ENCODE results near the gene CLASP1. TPM values are rescaled to one million over a fixed set of nuclear protein-coding genes. Genes with fewer than 3 reads are reported as not detected.
"Not testable (repeated sequence)": the region's sequence is repeated elsewhere in the genome, so short reads cannot be mapped to it uniquely, and the experiment has no call there.

The CLASP1 gene
- total and polyA plus RNA-seq, 2 donors (not counting 3 experiments of a cell fraction or from before 2014, with no cell fraction given): 10.0 to 57.9 TPM

DNA sequence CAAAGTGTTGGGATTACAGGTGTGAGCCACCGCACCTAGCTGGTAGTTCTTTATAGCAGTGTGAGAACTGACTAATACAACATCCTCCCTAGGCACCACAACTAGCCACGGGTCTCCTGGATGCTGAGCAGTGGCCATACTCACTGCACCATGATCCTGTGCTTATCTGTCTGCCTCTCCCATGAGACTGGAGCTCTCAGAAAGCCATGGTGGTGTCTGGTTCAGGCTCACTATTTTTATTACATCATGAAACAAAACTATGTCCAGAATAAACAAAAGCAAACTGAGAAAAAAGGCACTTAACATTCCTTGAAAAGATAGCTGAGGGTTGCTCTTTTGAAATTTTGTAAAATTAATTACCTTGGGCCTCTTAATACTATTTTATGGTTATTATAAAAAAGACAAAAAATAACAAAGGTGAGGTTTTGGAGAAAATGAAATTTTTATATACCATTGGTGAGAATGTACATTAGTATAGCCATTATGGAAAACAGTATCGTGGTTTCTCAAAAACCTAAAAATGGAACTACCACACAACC lies 273.6 kb downstream of the CLASP1 start:
- POLR2A ChIA-PET: no interaction called here
- DNase-seq (ENCODE audit: low read depth, low spot score) (no peak), FAIRE-seq (no peak)
- CTCF ChIA-PET: interaction anchor here (1.5 kb wide), 1 partner anchor 27 kb away, joined by 3 read pairs; no protein-coding TSS in a partner anchor
- Histone ChIP-seq H3K9me3 (replicated peaks; ENCODE audit: control insufficient read depth, insufficient read depth, low read length) (no peaks in the 10 kb centered on the region), H3K36me3 (ENCODE audit: control insufficient read depth in 2 of 2, extremely low read depth in 1 of 2, insufficient read depth in 2 of 2, low read length in 2 of 2) (peaks cover 0 to 6% of the 10 kb centered on the region in 2 experiments), H3K4me2 (ENCODE audit: insufficient read depth, low read length) (no peak overlapping the region), H3K9ac (replicated peaks; ENCODE audit: extremely low read depth, insufficient read depth, low read length) (no peak overlapping the region), H3K4me1 (ENCODE audit: control insufficient read depth, extremely low read depth, insufficient read depth, low read length) (no peaks in the 10 kb centered on the region), H3K4me3 (replicated peaks in 1 of 3; ENCODE audit: insufficient read depth in 1 of 3, low read depth in 1 of 3, low read length in 3 of 3) (no peak overlapping the region), H2AFZ (ENCODE audit: low read depth, low read length) (no peak overlapping the region), H3K27me3 (ENCODE audit: control insufficient read depth in 2 of 2, insufficient read depth in 2 of 2, low read length in 2 of 2) (no peaks in the 10 kb centered on the region), H3K27ac (ENCODE audit: insufficient read depth, low read depth, low read length) (no peak overlapping the region), H3K9me1 (replicated peaks; ENCODE audit: control insufficient read depth, extremely low read depth, insufficient read depth, low read length) (no peaks in the 10 kb centered on the region), H3K79me2 (ENCODE audit: control insufficient read depth, insufficient read depth, low read length) (no peaks in the 10 kb centered on the region), H4K20me1 (replicated peaks; ENCODE audit: control insufficient read depth, extremely low read depth, insufficient read depth, low read length) (no peaks in the 10 kb centered on the region)
- dilution Hi-C loops (cut with MboI; ENCODE audit: extremely low pct_ligation_motif_present, low sequenced_read_pairs): no loop called here
- TF ChIP-seq FOS (IDR thresholded peaks at IDR 0.05; ENCODE audit: borderline replicate concordance, insufficient read depth, low read length) (no peak), POLR2AphosphoS5 (IDR thresholded peaks at IDR 0.05; ENCODE audit: insufficient read depth, low read depth, low read length) (no peak), POLR2A (IDR thresholded peaks at IDR 0.05; ENCODE audit: low read depth, low read length) (no peak), MYC (IDR thresholded peaks at IDR 0.05; ENCODE audit: low read depth, low read length) (no peak)
- TF ChIP-seq, protein P1, sequence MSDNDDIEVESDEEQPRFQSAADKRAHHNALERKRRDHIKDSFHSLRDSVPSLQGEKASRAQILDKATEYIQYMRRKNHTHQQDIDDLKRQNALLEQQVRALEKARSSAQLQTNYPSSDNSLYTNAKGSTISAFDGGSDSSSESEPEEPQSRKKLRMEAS (IDR thresholded peaks at IDR 0.05; ENCODE audit: insufficient read depth, insufficient read length): no peak
- BruUV-seq (replicated peaks): no TSS peak
- intact Hi-C loops (cut with micrococcal nuclease): loop anchor here (2.0 kb wide), 1 partner anchor 21 kb away; no protein-coding TSS in a partner anchor

DNA sequence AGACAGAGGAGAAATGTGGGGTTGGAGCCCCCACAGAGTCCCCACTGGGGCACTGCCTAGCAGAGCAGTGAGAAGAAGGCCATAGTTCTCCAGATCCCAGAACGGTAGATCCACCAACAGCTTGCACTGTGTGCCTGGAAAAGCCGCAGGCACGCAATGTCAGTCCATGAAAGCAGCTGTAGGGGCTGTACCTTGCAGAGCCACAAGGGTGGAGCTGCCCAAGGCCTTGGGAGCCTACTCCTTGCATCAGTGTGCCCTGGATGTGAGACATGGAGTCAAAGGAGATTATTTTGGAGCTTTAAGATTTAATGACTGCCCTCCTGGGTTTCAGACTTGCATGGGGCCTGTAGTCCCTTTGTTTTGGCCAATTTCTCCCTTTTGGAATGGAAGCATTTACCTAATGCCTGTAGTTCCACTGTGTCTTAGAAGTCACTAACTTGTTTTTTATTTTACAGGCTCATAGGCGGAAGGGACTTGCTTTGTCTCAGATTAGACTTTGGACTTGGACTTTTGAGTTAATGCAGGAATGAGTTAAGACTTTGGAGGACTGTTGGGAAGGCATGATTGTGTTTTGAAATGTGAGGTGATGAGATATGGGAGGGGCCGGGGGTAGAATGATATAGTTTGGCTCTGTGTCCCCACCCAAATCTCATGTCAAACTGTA lies 274.7 kb downstream of the CLASP1 start:
- DNase-seq (ENCODE audit: low read depth, low spot score); H3K4me2 ChIP-seq (ENCODE audit: insufficient read depth, low read length); H3K27ac ChIP-seq (ENCODE audit: insufficient read depth, low read depth, low read length); H3K9me1 ChIP-seq (replicated peaks; ENCODE audit: control insufficient read depth, extremely low read depth, insufficient read depth, low read length); CTCF ChIA-PET; H3K4me3 ChIP-seq (replicated peaks in 1 of 3; ENCODE audit: insufficient read depth in 1 of 3, low read depth in 1 of 3, low read length in 3 of 3); H3K4me1 ChIP-seq (ENCODE audit: control insufficient read depth, extremely low read depth, insufficient read depth, low read length); H3K36me3 ChIP-seq (ENCODE audit: control insufficient read depth in 2 of 2, extremely low read depth in 1 of 2, insufficient read depth in 2 of 2, low read length in 2 of 2); H2AFZ ChIP-seq (ENCODE audit: low read depth, low read length); H3K79me2 ChIP-seq (ENCODE audit: control insufficient read depth, insufficient read depth, low read length); FAIRE-seq; POLR2A ChIA-PET; H3K9me3 ChIP-seq (replicated peaks; ENCODE audit: control insufficient read depth, insufficient read depth, low read length); H3K27me3 ChIP-seq (ENCODE audit: control insufficient read depth in 2 of 2, insufficient read depth in 2 of 2, low read length in 2 of 2); dilution Hi-C loops (cut with MboI; ENCODE audit: extremely low pct_ligation_motif_present, low sequenced_read_pairs); BruUV-seq (replicated peaks); H4K20me1 ChIP-seq (replicated peaks; ENCODE audit: control insufficient read depth, extremely low read depth, insufficient read depth, low read length); H3K9ac ChIP-seq (replicated peaks; ENCODE audit: extremely low read depth, insufficient read depth, low read length); intact Hi-C loops (cut with micrococcal nuclease): not testable (repeated sequence)

Measured in endothelial cell of umbilical vein (primary cell).